ENCODE data around the gene TBRG4. TPM values are rescaled to one million over a fixed set of nuclear protein-coding genes. Genes with fewer than 3 reads are reported as not detected.

The TBRG4 gene
- total RNA-seq, 4 donors from 2014 or later, result 44.4 to 70.7 (median 49.8) TPM

DNA sequence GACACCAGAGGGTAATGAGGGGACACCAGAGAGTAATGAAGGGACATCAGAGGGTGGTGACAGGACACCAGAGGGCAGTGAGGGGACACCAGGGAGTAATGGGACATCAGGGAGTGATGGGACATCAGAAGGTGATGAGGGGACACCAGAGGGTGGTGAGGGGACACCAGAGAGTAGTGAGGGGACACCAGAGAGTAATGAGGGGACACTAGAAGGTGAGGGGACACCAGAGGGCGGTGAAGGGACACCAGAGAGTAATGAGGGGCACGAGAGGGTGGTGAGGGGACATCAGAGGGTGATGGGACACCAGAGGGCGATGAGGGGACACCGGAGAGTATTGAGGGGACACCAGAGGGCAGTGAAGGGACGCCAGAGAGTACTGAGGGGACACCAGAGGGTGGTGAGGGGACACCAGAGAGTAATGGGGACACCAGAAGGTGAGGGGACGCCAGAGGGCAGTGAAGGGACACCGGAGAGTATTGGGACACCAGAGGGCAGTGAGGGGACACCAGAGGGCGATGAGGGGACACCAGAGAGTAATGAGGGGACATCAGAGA, 33.3 kb downstream of the TBRG4 start:
- ATAC-seq (ENCODE audit: low FRiP score) (no peak), DNase-seq (ENCODE audit: low spot score) (no peak)
- TF ChIP-seq, protein P1, sequence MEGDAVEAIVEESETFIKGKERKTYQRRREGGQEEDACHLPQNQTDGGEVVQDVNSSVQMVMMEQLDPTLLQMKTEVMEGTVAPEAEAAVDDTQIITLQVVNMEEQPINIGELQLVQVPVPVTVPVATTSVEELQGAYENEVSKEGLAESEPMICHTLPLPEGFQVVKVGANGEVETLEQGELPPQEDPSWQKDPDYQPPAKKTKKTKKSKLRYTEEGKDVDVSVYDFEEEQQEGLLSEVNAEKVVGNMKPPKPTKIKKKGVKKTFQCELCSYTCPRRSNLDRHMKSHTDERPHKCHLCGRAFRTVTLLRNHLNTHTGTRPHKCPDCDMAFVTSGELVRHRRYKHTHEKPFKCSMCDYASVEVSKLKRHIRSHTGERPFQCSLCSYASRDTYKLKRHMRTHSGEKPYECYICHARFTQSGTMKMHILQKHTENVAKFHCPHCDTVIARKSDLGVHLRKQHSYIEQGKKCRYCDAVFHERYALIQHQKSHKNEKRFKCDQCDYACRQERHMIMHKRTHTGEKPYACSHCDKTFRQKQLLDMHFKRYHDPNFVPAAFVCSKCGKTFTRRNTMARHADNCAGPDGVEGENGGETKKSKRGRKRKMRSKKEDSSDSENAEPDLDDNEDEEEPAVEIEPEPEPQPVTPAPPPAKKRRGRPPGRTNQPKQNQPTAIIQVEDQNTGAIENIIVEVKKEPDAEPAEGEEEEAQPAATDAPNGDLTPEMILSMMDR (IDR thresholded peaks at IDR 0.05), result no peak

DNA sequence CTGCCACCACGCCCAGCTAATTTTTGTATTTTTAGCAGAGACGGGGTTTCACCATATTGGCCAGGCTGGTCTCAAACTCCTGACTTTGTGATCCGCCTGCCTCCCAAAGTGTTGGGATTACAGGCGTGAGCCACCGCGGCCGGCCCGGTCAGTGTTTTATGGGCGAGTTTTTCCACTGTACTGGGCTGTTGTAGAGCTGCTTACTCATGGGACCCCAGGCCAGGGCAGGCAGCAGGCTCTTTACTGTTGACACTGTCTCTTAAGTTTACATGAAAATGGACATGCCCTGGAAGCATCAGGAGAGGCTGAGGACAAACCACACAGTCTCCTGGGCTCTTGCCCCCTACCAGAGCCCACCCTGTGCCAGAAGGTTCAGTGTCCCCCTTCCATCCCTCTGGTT, 33.9 kb downstream of the TBRG4 start:
- DNase-seq (ENCODE audit: low spot score), result no peak
- ATAC-seq (ENCODE audit: low FRiP score), result no peak
- TF ChIP-seq, protein P1 (IDR thresholded peaks at IDR 0.05), result no peak

DNA sequence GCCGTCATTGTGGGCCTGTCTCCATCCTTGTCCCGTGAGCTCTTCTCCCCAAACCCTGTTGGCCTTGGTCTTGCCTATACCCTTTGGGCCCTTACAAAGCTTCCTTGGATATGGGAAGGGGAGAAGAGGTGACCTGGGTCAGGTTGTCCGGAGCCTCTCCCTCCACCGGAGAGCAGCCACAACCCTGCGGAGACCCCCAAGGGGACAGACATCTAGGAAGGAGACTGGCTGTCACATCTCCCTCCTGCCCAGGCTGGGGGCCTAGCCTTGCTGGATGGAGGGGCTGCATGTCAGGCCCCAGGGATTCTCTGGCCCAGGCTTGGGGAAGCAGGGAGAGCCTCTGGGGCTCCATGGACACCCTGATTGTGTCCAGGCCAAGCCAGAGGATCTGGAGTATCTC, 34.6 kb downstream of the TBRG4 start:
- DNase-seq (ENCODE audit: low spot score), result no peak
- TF ChIP-seq, protein P1 (IDR thresholded peaks at IDR 0.05), result no peak
- ATAC-seq (ENCODE audit: low FRiP score), result no peak

DNA sequence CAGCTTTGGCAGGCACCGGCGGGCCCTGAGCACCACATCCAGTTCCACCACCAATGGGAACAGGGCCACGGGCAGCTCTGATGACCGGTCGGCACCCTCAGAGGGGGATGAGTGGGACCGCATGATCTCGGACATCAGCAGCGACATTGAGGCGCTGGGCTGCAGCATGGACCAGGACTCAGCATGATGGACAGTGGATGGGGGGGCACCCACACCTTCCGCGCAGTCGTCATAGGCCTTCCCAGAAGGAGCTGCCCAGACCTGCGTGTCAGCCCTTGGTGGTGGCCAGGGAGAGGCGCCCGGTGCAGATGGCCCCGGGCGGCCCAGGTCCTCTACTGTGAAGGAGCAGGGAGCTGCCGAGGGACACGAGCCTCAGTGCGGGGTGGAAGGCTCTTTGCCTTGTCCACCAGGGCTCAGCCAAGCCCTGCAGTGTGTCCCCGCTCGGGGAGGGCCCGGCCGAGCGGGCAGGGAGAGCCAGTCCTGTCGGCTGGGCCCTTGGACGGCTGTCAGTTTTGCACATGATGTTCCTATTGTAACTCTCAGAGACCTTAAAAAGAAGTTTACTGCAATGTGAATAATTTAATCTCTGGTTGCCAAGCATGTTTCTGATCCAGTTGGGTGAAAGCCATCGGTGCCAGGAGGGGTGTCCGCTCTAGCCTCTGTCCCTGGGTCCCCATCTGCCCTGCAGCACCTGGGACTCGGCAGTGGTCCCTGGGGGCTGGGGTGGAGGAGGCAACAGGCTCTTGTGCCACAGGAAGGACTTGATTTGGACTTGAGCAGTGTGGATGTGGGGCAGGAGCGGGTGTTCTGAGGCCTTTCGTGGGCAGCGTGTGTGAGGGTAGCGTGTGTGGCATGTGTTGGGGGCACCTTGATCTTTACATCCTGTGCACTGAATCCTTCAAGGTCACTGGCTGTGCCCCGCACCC, 35.4 kb downstream of the TBRG4 start:
- ATAC-seq (ENCODE audit: low FRiP score) (no peak), DNase-seq (ENCODE audit: low spot score) (no peak)
- TF ChIP-seq, protein P1 (IDR thresholded peaks at IDR 0.05), result no peak

DNA sequence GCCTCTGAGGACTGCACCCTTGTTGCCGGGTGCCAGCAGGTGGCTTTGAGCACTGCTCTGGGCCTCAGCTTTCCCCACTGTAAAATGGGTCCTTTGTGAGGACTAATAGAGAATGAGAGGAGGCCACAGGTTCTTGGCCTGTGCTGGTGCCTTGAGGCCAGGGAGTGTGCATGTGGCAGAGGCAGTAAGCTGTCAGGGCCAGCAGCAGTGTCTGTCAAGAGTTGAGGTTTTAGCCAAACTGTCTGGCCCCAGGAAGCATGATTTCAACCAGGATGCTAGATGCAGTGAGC, 36.2 kb downstream of the TBRG4 start:
- ATAC-seq (ENCODE audit: low FRiP score), result no peak
- no peak for DNase-seq (ENCODE audit: low spot score)
- TF ChIP-seq, protein P1 (IDR thresholded peaks at IDR 0.05), result no peak

DNA sequence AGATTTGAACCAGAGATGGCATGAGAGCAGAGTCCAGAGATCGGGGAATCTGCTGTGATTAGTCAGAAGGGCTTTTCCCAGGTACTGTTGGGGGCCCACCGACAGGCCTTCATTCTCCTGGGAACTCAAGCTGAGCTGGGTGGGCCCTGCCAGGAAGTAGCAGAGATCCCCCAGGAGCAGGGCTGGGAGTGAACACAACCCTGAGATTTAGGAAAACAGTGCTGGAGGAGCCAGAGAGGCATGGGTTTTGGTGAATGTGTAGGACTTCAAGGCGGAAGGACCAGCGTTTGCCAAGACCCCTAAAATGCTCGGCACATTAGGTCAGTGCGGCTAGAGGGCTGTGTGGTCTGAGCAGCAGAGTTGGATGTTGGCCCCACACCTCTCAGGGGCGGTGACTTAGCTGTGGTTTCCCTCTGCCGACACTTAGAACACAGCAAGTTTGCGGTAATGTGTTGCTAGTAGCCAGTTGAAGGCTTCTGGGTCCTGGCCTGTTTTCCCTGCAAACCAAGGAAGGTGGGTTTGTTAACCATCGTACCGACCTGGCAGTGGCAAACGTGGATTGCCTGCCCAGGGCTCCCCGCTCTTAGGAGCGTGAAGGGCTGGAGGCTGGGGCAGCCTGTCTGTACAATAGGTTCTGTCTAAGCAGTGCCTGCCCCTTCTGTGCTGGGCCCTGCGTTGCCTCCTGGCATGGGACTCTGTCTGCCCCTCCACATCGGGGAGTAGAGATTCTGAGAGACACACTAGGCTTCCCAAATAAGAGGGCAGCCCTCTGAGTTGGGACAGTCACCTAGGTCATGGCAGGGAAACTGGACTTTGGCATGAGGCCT, 36.8 kb downstream of the TBRG4 start:
- TF ChIP-seq, protein P1 (IDR thresholded peaks at IDR 0.05), result no peak
- ATAC-seq (ENCODE audit: low FRiP score) (no peak), DNase-seq (ENCODE audit: low spot score) (no peak)
